SK-N-SH (cell line): ENCODE measurements around the gene TNFSF13.

Experiments
- FOXJ3 ChIP-seq: sonication (generic); formaldehyde crosslinking; IDR thresholded peaks from 2 replicates; pipeline ENCODE4 v1.5.1; 2020; ENCODE audit warnings: mild to moderate bottlenecking, missing genetic modification reagents
- TF ChIP-seq, protein P1 (sequence below): fragments of 200-600 bp; sonication (generic); IDR thresholded peaks from 2 replicates; pipeline ENCODE4 v1.6.1; 2017; ENCODE audit warnings: antibody characterized with exemption, mild to moderate bottlenecking, moderate library complexity
- TF ChIP-seq, protein P2 (sequence below): IDR thresholded peaks from 2 replicates; pipeline ENCODE4 v1.4.0; 2012; ENCODE audit warnings: low read depth

DNA sequence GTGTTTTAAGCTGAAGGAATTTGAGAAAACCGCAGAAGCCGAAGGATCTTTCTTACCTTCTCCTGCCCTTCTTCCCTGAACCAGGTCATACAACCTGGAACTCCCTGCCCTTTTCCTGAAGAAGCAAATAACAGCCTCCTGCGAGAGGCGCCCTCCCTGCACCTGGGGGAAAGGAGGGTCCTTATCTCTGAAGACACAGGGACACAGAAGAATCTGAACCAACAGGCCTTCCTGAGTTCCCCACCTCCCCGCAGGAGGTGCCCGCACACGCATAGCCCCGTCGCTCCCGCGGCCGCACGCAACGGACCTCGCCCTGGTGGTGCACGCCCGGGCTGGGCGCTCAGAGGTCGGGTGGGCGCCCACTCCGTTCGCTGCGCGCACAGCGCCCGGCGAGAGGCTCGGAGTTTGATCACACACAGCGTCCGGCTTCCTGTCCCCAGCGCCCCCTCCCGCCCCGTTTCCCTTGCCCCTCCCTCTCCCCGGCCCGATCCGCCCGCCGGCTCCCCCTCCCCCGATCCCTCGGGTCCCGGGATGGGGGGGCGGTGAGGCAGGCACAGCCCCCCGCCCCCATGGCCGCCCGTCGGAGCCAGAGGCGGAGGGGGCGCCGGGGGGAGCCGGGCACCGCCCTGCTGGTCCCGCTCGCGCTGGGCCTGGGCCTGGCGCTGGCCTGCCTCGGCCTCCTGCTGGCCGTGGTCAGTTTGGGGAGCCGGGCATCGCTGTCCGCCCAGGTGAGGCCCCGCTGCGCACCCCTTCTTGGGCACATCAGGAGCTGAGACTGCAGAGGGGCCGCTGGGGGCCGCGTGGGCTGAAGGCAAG, 9.8 kb upstream of the TNFSF13 start, which contains the start of gene TNFSF12:
- TF ChIP-seq, protein P1, sequence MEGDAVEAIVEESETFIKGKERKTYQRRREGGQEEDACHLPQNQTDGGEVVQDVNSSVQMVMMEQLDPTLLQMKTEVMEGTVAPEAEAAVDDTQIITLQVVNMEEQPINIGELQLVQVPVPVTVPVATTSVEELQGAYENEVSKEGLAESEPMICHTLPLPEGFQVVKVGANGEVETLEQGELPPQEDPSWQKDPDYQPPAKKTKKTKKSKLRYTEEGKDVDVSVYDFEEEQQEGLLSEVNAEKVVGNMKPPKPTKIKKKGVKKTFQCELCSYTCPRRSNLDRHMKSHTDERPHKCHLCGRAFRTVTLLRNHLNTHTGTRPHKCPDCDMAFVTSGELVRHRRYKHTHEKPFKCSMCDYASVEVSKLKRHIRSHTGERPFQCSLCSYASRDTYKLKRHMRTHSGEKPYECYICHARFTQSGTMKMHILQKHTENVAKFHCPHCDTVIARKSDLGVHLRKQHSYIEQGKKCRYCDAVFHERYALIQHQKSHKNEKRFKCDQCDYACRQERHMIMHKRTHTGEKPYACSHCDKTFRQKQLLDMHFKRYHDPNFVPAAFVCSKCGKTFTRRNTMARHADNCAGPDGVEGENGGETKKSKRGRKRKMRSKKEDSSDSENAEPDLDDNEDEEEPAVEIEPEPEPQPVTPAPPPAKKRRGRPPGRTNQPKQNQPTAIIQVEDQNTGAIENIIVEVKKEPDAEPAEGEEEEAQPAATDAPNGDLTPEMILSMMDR, result peak; percentile 28; the same call in 1 of the 2 replicates
- TF ChIP-seq, protein P2, sequence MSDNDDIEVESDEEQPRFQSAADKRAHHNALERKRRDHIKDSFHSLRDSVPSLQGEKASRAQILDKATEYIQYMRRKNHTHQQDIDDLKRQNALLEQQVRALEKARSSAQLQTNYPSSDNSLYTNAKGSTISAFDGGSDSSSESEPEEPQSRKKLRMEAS, result no peak
- TF ChIP-seq FOXJ3 (CRISPR knock-in tag), result no peak
